Prostate gland (tissue), 2 donors: Measurements from ENCODE around the gene ACTN1.

Experiments used
- CTCF ChIP-seq, 4 experiments: fragments of 200-600 bp in 2 of 4; fragments of 450-650 bp in 2 of 4; sonication (generic) in 2 of 4; IDR thresholded peaks; 1 replicate in 3 of 4; 2 replicates in 1 of 4; pipeline ENCODE4 v1.5.1; 2016 to 2019; ENCODE audit warnings: antibody characterized with exemption in 4 of 4, mild to moderate bottlenecking in 2 of 4, moderate library complexity in 2 of 4
- POLR2A ChIP-seq: fragments of 450-650 bp; IDR thresholded peaks from one replicate; pipeline ENCODE4 v1.6.1; 2016; ENCODE audit warnings: antibody characterized with exemption, mild to moderate bottlenecking
- POLR2AphosphoS5 ChIP-seq: sonication (generic); formaldehyde crosslinking; IDR thresholded peaks from one replicate; pipeline ENCODE4 v1.6.1; 2017; ENCODE audit warnings: antibody characterized with exemption

GRCh38 chr14:68926236-68926635, 52.9 kb downstream of the ACTN1 start:
- TF ChIP-seq POLR2AphosphoS5, result no peak
- TF ChIP-seq CTCF (IDR thresholded peaks at IDR 0.05), result peak in 1 of 4 experiments; percentile 29
- no peak for TF ChIP-seq POLR2A
